Naive thymus-derived CD4-positive, alpha-beta T cell (primary cell): ENCODE data around the gene AKR1E2. TPM values are rescaled to one million over a fixed set of nuclear protein-coding genes. Genes with fewer than 3 reads are reported as not detected.

Experiments
- ATAC-seq: fragments of 150-1000 bp; cut with Tn5 transposase; 2 replicates; pipeline ENCODE4 v1.10.0; 2021; ENCODE audit warnings: mild to moderate bottlenecking, moderate library complexity
- CTCF ChIA-PET: fragments of 350-600 bp; sonication (Branson Sonifier 250); formaldehyde crosslinking; loops from one replicate; lab custom pipeline; 2021; ENCODE audit warnings: antibody characterized with exemption; lab: Charles Lee
- POLR2A ChIA-PET: fragments of 350-600 bp; sonication (Branson Sonifier 250); formaldehyde crosslinking; loops from one replicate; lab custom pipeline; 2021; ENCODE audit warnings: antibody characterized with exemption, inconsistent platforms; lab: Charles Lee
- DNase-seq, 9 donors: peaks; one replicate each; pipeline versions ENCODE4 v3.0.0 to v3.0.0-alpha.2; 2020 to 2022; ENCODE audit warnings: mixed read lengths in 1 of 9
- H3K27ac ChIP-seq: one replicate; pipeline ENCODE4 v1.7.0; 2013; ENCODE audit warnings: mild to moderate bottlenecking, low read depth, low read length, moderate library complexity
- H3K27me3 ChIP-seq, 2 donors: one replicate each; pipeline ENCODE4 v1.7.0; 2013; ENCODE audit warnings: low read length in 2 of 2, mild to moderate bottlenecking in 2 of 2, moderate library complexity in 2 of 2; ENCODE audit not compliant: control insufficient read depth in 2 of 2, insufficient read depth in 2 of 2
- H3K36me3 ChIP-seq, 3 experiments: 1 replicate in 2 of 3; 2 replicates in 1 of 3; pipeline ENCODE4 v1.7.0; 2013; ENCODE audit warnings: low read length in 3 of 3, mild to moderate bottlenecking in 3 of 3, moderate library complexity in 1 of 3; ENCODE audit not compliant: insufficient read depth in 3 of 3, control insufficient read depth in 2 of 3
- H3K4me1 ChIP-seq, 2 donors: one replicate each; pipeline ENCODE4 v1.7.0; 2013; ENCODE audit warnings: low read length in 2 of 2, mild to moderate bottlenecking in 2 of 2, moderate library complexity in 1 of 2; ENCODE audit not compliant: control insufficient read depth in 2 of 2, insufficient read depth in 2 of 2
- H3K4me3 ChIP-seq: 2 replicates; pipeline ENCODE4 v1.7.0; 2013; ENCODE audit warnings: mild to moderate bottlenecking, low read length
- H3K9me3 ChIP-seq, 3 experiments: 1 replicate in 2 of 3; 2 replicates in 1 of 3; pipeline ENCODE4 v1.7.0; 2013; ENCODE audit warnings: low read length in 3 of 3; ENCODE audit not compliant: control insufficient read depth in 2 of 3
- H3K27ac Mint-ChIP-seq, 9 donors: one replicate each; pipeline ENCODE4 v1.8.0; 2020 to 2022; ENCODE audit warnings: mixed read lengths in 9 of 9, mild to moderate bottlenecking in 8 of 9, moderate library complexity in 5 of 9, inconsistent platforms in 2 of 9
- H3K27me3 Mint-ChIP-seq, 5 donors: one replicate each; pipeline ENCODE4 v1.8.0; 2021 to 2022; ENCODE audit warnings: mixed read lengths in 5 of 5, mild to moderate bottlenecking in 1 of 5
- H3K36me3 Mint-ChIP-seq, 5 donors: one replicate each; pipeline ENCODE4 v1.8.0; 2020 to 2022; ENCODE audit warnings: mixed read lengths in 5 of 5, mild to moderate bottlenecking in 3 of 5, inconsistent platforms in 1 of 5
- H3K4me1 Mint-ChIP-seq, 7 donors: one replicate each; pipeline ENCODE4 v1.8.0; 2020 to 2022; ENCODE audit warnings: mixed read lengths in 7 of 7, mild to moderate bottlenecking in 3 of 7, inconsistent platforms in 1 of 7
- H3K4me3 Mint-ChIP-seq, 10 donors: one replicate each; pipeline ENCODE4 v1.8.0; 2020 to 2022; ENCODE audit warnings: mild to moderate bottlenecking in 10 of 10, mixed read lengths in 10 of 10, moderate library complexity in 6 of 10, inconsistent platforms in 2 of 10
- H3K9me3 Mint-ChIP-seq, 11 donors: one replicate each; pipeline ENCODE4 v1.8.0; 2020 to 2022; ENCODE audit warnings: mixed read lengths in 11 of 11, mild to moderate bottlenecking in 4 of 11, inconsistent platforms in 1 of 11, moderate library complexity in 1 of 11
- intact Hi-C, 2 donors: fragments of 100-400 bp; cut with micrococcal nuclease; formaldehyde crosslinking; loops; one replicate each; pipeline ENCODE4 v1.15.1; 2023
- polyA plus RNA-seq, 2 donors: library from polyadenylated mRNA; unstranded; fragments of 300-500 nt; fragmentation: Illumina TruSeq; gene quantifications; one replicate each; pipeline ENCODE4 v1.2.3, GENCODE V29; 2021
- total RNA-seq, 6 experiments: library from RNA in 5 of 6; stranded (reverse) in 5 of 6; gene quantifications; 1 replicate in 5 of 6; 2 replicates in 1 of 6; pipeline ENCODE4 v1.2.3 and lab custom pipeline; 2021 to 2026

The AKR1E2 gene
- total and polyA plus RNA-seq, 7 experiments from 2014 or later: 3.6 to 26.0 (median 10.6) TPM

- H3K27me3 Mint-ChIP-seq: peaks cover 0 to 3% (median 0%) of the 10 kb centered on the region in 5 donors
- H3K4me3 ChIP-seq: no peak overlapping the region
- H3K4me3 Mint-ChIP-seq: no peak overlapping the region
- no peaks in the 10 kb centered on the region for H3K27me3 ChIP-seq
- intact Hi-C loops: loop anchor here (1.0 to 5.0 kb wide), 10 partner anchors 33 to 1024 kb away; partner anchors contain the start of gene AKR1C3 (in 2 of the 2)
- H3K36me3 ChIP-seq: peaks cover 0 to 5% (median 0%) of the 10 kb centered on the region in 3 experiments
- no peaks in the 10 kb centered on the region for H3K4me1 ChIP-seq
- ATAC-seq (peak; percentile 28), DNase-seq (no peak)
- peaks cover 0 to 12% (median 7%) of the 10 kb centered on the region in 7 donors for H3K4me1 Mint-ChIP-seq
- H3K27ac Mint-ChIP-seq: no peak overlapping the region
- H3K27ac ChIP-seq: no peak overlapping the region
- CTCF ChIA-PET: interaction anchor here (0.6 to 6.8 kb wide), 16 partner anchors 12 to 947 kb away, joined by 3 to 86 read pairs (median 8); no protein-coding TSS in a partner anchor
- H3K36me3 Mint-ChIP-seq: peaks cover 0 to 36% (median 7%) of the 10 kb centered on the region in 5 donors
- H3K9me3 ChIP-seq: no peaks in the 10 kb centered on the region
- POLR2A ChIA-PET: interaction anchor here (0.7 to 1.0 kb wide), 2 partner anchors 10 to 22 kb away, joined by 3 read pairs; partner anchors contain the start of gene AKR1E2
- peaks cover 0 to 2% (median 0%) of the 10 kb centered on the region in 11 donors for H3K9me3 Mint-ChIP-seq
Measured at GRCh38 chr10:4848356-4849041, 22.5 kb downstream of the AKR1E2 start.

GRCh38 chr10:4849042-4849402 is 23.0 kb downstream of the AKR1E2 start:
- Histone ChIP-seq H3K27ac (no peak overlapping the region), H3K9me3 (no peaks in the 10 kb centered on the region), H3K36me3 (peaks cover 0 to 5% (median 0%) of the 10 kb centered on the region in 3 experiments), H3K4me3 (no peak overlapping the region), H3K4me1 (no peaks in the 10 kb centered on the region), H3K27me3 (no peaks in the 10 kb centered on the region)
- H3K36me3 Mint-ChIP-seq: peaks cover 0 to 32% (median 6%) of the 10 kb centered on the region in 5 donors
- no peak overlapping the region for H3K4me3 Mint-ChIP-seq
- ChIA-PET CTCF (interaction anchor here (0.7 to 6.8 kb wide), 20 partner anchors 13 to 774 kb away, joined by 3 to 86 read pairs (median 8); partner anchors contain the start of genes AKR1C3 and NET1), POLR2A (interaction anchor here (1.0 to 1.4 kb wide), 2 partner anchors 11 to 13 kb away, joined by 3 read pairs; no protein-coding TSS in a partner anchor)
- DNase-seq: no peak
- peaks cover 0 to 2% (median 0%) of the 10 kb centered on the region in 5 donors for H3K27me3 Mint-ChIP-seq
- H3K27ac Mint-ChIP-seq: peak overlapping the region in 1 of 9 donors; percentile 63
- H3K4me1 Mint-ChIP-seq: peaks cover 0 to 12% (median 7%) of the 10 kb centered on the region in 7 donors
- H3K9me3 Mint-ChIP-seq: peaks cover 0 to 2% (median 0%) of the 10 kb centered on the region in 11 donors
- intact Hi-C loops: loop anchor here (1.0 to 5.0 kb wide), 10 partner anchors 34 to 1023 kb away; partner anchors contain the start of gene AKR1C3 (in 2 of the 2)
- ATAC-seq: no peak

- peaks cover 0 to 5% (median 0%) of the 10 kb centered on the region in 3 experiments for H3K36me3 ChIP-seq
- H3K27ac Mint-ChIP-seq: peak overlapping the region in 6 of 9 donors; percentile 21 to 65 (median 46)
- no peak overlapping the region for H3K4me3 ChIP-seq
- H3K9me3 ChIP-seq: no peaks in the 10 kb centered on the region
- DNase-seq: peak; percentile 74 to 85 (median 82)
- H3K4me3 Mint-ChIP-seq: peak overlapping the region in 2 of 10 donors; percentile 21 to 51
- no peak overlapping the region for H3K27ac ChIP-seq
- peaks cover 0 to 27% (median 4%) of the 10 kb centered on the region in 5 donors for H3K36me3 Mint-ChIP-seq
- ATAC-seq: peak; percentile 94
- no peaks in the 10 kb centered on the region for H3K27me3 Mint-ChIP-seq
- H3K9me3 Mint-ChIP-seq: peaks cover 0 to 2% (median 0%) of the 10 kb centered on the region in 11 donors
- peaks cover 0 to 12% (median 7%) of the 10 kb centered on the region in 7 donors for H3K4me1 Mint-ChIP-seq
- ChIA-PET CTCF (interaction anchor here (0.8 to 6.8 kb wide), 28 partner anchors 14 to 781 kb away, joined by 3 to 86 read pairs (median 6); partner anchors contain the start of genes AKR1C3 and NET1), POLR2A (interaction anchor here (0.8 to 1.4 kb wide), 2 partner anchors 14 to 443 kb away, joined by 3 to 4 read pairs; no protein-coding TSS in a partner anchor)
- no peaks in the 10 kb centered on the region for H3K27me3 ChIP-seq
- H3K4me1 ChIP-seq: no peaks in the 10 kb centered on the region
- intact Hi-C loops: loop anchor here (1.0 to 10.0 kb wide), 11 partner anchors 34 to 1023 kb away; partner anchors contain the start of gene AKR1C3 (in 2 of the 2)
Measured at GRCh38 chr10:4849555-4850242, 23.7 kb downstream of the AKR1E2 start.

GRCh38 chr10:4850397-4850796 is 24.4 kb downstream of the AKR1E2 start:
- no peaks in the 10 kb centered on the region for H3K9me3 ChIP-seq

GRCh38 chr10:4851176-4851575 is 25.2 kb downstream of the AKR1E2 start:
- Histone ChIP-seq H3K4me1 (no peaks in the 10 kb centered on the region), H3K27me3 (no peaks in the 10 kb centered on the region), H3K9me3 (no peaks in the 10 kb centered on the region), H3K36me3 (peaks cover 0 to 5% (median 0%) of the 10 kb centered on the region in 3 experiments), H3K4me3 (no peak overlapping the region), H3K27ac (no peak overlapping the region)
- ATAC-seq (no peak), DNase-seq (no peak)
- Mint-ChIP-seq H3K4me1 (peaks cover 0 to 12% (median 7%) of the 10 kb centered on the region in 7 donors), H3K27ac (peak overlapping the region in 1 of 9 donors; percentile 14), H3K36me3 (peaks cover 0 to 27% (median 4%) of the 10 kb centered on the region in 5 donors), H3K9me3 (peaks cover 0 to 2% (median 0%) of the 10 kb centered on the region in 11 donors), H3K4me3 (no peak overlapping the region), H3K27me3 (no peaks in the 10 kb centered on the region)
- ChIA-PET POLR2A (interaction anchor here (1.0 kb wide), 1 partner anchor 583 kb away, joined by 3 read pairs; no protein-coding TSS in a partner anchor), CTCF (interaction anchor here (0.7 to 6.8 kb wide), 11 partner anchors 15 to 772 kb away, joined by 3 to 86 read pairs (median 14); no protein-coding TSS in a partner anchor)
- intact Hi-C loops: loop anchor here in 1 of 2 donors (10.0 kb wide), 1 partner anchor 134 kb away; no protein-coding TSS in a partner anchor

More at GRCh38 chr10:4850397-4850796, 24.4 kb downstream of the AKR1E2 start:
- Mint-ChIP-seq H3K36me3 (peaks cover 0 to 27% (median 4%) of the 10 kb centered on the region in 5 donors), H3K27ac (peak overlapping the region in 1 of 9 donors; percentile 28), H3K9me3 (peaks cover 0 to 2% (median 0%) of the 10 kb centered on the region in 11 donors), H3K4me3 (no peak overlapping the region), H3K4me1 (peaks cover 0 to 12% (median 7%) of the 10 kb centered on the region in 7 donors), H3K27me3 (no peaks in the 10 kb centered on the region)
- no peak overlapping the region for H3K4me3 ChIP-seq
- H3K4me1 ChIP-seq: no peaks in the 10 kb centered on the region
- DNase-seq: no peak
- H3K27ac ChIP-seq: no peak overlapping the region
- POLR2A ChIA-PET: interaction anchor here (1.0 to 1.4 kb wide), 2 partner anchors 15 to 584 kb away, joined by 3 read pairs; no protein-coding TSS in a partner anchor
- H3K27me3 ChIP-seq: no peaks in the 10 kb centered on the region
- intact Hi-C loops: loop anchor here in 1 of 2 donors (10.0 kb wide), 1 partner anchor 134 kb away; no protein-coding TSS in a partner anchor
- no peak for ATAC-seq
- peaks cover 0 to 5% (median 0%) of the 10 kb centered on the region in 3 experiments for H3K36me3 ChIP-seq
- CTCF ChIA-PET: interaction anchor here (0.7 to 6.8 kb wide), 29 partner anchors 14 to 781 kb away, joined by 3 to 86 read pairs (median 6); partner anchors contain the start of genes AKR1C3 and NET1
